Left lung (tissue), 10 donors: ENCODE results near the gene MYMX. TPM values are rescaled to one million over a fixed set of nuclear protein-coding genes. Genes with fewer than 3 reads are reported as not detected.

Experiments
- ATAC-seq: fragments of 200-7000 bp; cut with Tn5 transposase; one replicate; pipeline ENCODE4 v1.9.1; 2020; ENCODE audit warnings: moderate library complexity
- DNase-seq, 4 donors: peaks; one replicate each; pipeline ENCODE4 v3.0.0-alpha.2; 2013 to 2020
- H3K27ac ChIP-seq, 2 donors: fragments of 200-600 bp; sonication (generic) in 1 of 2; one replicate each; pipeline versions ENCODE4 v1.5.0 to v1.8.0; 2020 to 2021
- H3K27me3 ChIP-seq, 2 donors: fragments of 200-600 bp; sonication (generic) in 1 of 2; one replicate each; pipeline versions ENCODE4 v1.5.0 to v1.8.0; 2020 to 2021
- H3K36me3 ChIP-seq, 2 donors: fragments of 200-600 bp; sonication (generic) in 1 of 2; one replicate each; pipeline versions ENCODE4 v1.5.0 to v1.8.0; 2020 to 2021
- H3K4me1 ChIP-seq, 2 donors: fragments of 200-600 bp; one replicate each; pipeline ENCODE4 v1.8.0; 2021
- H3K4me3 ChIP-seq, 2 donors: fragments of 200-600 bp; sonication (generic) in 1 of 2; one replicate each; pipeline versions ENCODE4 v1.5.0 to v1.8.0; 2020 to 2021; ENCODE audit warnings: mild to moderate bottlenecking in 1 of 2
- H3K9me3 ChIP-seq, 2 donors: fragments of 200-600 bp; sonication (generic) in 1 of 2; one replicate each; pipeline versions ENCODE4 v1.5.0 to v1.8.0; 2020 to 2021
- intact Hi-C, 2 donors: fragments of 100-400 bp; cut with DNase I; formaldehyde crosslinking; loops; one replicate each; pipeline versions ENCODE4 v1.11.2 to v1.14.2; 2022
- polyA plus RNA-seq, 6 donors: library from polyadenylated mRNA; unstranded; fragments of 120-200 nt; gene quantifications; one replicate each; pipeline ENCODE4 v1.2.1, GENCODE V29; 2013; ENCODE audit not compliant: insufficient read length in 6 of 6
- total RNA-seq, 2 donors: library from RNA; stranded (reverse); fragmentation: NEBNext Ultra II Directional; extraction: Animal tissue kit (Norgen Biotek cat#: 25700); gene quantifications; one replicate each; pipeline ENCODE4 v1.2.1, GENCODE V29; 2021
- TF ChIP-seq, protein P1 (sequence below), 2 donors: fragments of 200-600 bp; sonication (generic) in 1 of 2; IDR thresholded peaks; one replicate each; pipeline versions ENCODE4 v1.5.0 to v1.8.0; 2021; ENCODE audit warnings: antibody characterized with exemption in 2 of 2
- donor health status: DM: no; HTN: yes; CAD: no.
- donor health status: DM: no; HTN: no; CAD: no.

MYMX gene
- total and polyA plus RNA-seq, 8 donors = 0.21 to 0.79 (median 0.33) TPM; not detected in 2

DNA sequence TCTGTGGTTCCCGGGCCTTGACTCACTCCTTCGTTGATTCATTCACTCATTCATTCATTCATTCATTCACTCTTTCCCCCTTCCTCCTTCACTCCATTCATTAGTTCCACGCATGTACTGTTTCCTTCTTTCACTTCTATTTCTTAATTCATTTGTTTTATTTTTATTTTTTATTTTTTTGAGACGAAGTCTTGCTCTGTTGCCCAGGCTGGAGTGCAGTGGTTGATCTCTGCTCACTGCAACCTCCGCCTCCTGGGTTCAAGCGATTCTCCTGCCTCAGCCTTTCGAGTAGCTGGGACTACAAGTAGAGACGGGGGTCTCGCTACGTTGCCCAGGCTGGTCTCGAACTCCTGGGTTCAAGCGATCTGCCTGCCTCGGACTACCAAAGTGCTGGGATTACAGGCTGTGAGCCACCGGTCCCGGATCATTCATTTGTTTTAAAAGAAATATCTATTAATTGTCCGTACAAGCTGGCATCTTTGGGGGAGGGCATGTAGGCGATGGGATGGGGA is 49.1 kb downstream of the MYMX start:
- peak overlapping the region; percentile 83 to 87 for H3K4me3 ChIP-seq
- no peaks in the 10 kb centered on the region for H3K9me3 ChIP-seq
- H3K36me3 ChIP-seq = peaks cover 0 to 18% of the 10 kb centered on the region in 2 donors
- peaks cover 16 to 27% of the 10 kb centered on the region in 2 donors for H3K27me3 ChIP-seq
- intact Hi-C loops = loop anchor here in 1 of 2 donors (5.0 kb wide), 1 partner anchor 72 kb away; no protein-coding TSS in a partner anchor
- no peak for ATAC-seq
- TF ChIP-seq, protein P1, sequence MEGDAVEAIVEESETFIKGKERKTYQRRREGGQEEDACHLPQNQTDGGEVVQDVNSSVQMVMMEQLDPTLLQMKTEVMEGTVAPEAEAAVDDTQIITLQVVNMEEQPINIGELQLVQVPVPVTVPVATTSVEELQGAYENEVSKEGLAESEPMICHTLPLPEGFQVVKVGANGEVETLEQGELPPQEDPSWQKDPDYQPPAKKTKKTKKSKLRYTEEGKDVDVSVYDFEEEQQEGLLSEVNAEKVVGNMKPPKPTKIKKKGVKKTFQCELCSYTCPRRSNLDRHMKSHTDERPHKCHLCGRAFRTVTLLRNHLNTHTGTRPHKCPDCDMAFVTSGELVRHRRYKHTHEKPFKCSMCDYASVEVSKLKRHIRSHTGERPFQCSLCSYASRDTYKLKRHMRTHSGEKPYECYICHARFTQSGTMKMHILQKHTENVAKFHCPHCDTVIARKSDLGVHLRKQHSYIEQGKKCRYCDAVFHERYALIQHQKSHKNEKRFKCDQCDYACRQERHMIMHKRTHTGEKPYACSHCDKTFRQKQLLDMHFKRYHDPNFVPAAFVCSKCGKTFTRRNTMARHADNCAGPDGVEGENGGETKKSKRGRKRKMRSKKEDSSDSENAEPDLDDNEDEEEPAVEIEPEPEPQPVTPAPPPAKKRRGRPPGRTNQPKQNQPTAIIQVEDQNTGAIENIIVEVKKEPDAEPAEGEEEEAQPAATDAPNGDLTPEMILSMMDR (IDR thresholded peaks at IDR 0.05) = no peak
- no peak for DNase-seq
- peaks cover 28 to 64% of the 10 kb centered on the region in 2 donors for H3K4me1 ChIP-seq
- H3K27ac ChIP-seq = peak overlapping the region; percentile 85 to 90

DNA sequence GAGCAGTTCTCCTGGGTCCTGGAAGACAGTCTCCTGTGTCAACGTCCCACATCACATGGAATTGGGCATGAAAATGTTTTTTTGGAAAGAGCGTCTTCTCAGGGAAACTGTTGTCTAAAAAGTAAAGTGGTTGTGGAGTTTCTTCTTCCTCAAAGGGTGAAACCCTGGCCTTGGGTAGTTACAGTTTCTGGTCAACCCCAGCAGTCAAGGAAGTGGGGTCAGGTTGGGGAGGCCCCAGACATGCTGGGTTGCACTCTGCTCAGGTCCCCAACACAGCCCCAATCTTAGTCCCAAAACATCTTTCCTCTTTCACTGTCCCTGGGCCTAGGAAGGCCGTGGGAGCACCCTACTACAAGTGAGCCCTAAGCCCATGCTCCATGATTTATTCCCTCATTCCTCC is 49.6 kb downstream of the MYMX start:
- peak overlapping the region in 1 of 2 donors; percentile 90 for H3K27ac ChIP-seq
- ATAC-seq (no peak), DNase-seq (no peak)
- peaks cover 0 to 13% of the 10 kb centered on the region in 2 donors for H3K36me3 ChIP-seq
- intact Hi-C loops = loop anchor here in 1 of 2 donors (5.0 kb wide), 1 partner anchor 71 kb away; no protein-coding TSS in a partner anchor
- TF ChIP-seq, protein P1 (IDR thresholded peaks at IDR 0.05) = no peak
- peaks cover 28 to 62% of the 10 kb centered on the region in 2 donors for H3K4me1 ChIP-seq
- no peak overlapping the region for H3K4me3 ChIP-seq
- no peaks in the 10 kb centered on the region for H3K9me3 ChIP-seq
- peaks cover 18 to 33% of the 10 kb centered on the region in 2 donors for H3K27me3 ChIP-seq

DNA sequence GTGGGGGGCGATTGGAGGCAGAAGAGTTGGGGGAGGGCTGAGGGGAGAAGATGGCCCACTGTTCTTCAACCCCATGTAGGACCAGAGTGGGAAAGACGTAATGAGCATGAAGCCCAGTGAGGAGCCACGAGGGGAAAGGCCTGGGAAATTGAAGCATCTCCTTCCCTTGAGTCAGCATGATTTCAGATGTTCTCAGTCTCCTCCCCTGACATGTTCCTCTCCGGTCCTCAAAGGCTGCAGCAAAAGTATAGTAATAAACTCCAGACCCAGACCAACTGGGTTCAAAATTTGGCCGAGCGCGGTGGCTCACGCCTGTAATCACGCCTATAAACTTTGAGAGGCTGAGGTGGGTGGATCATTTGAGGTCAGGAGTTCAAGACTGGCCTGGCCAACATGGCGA is 50.5 kb downstream of the MYMX start:
- Histone ChIP-seq H3K27me3 (peaks cover 21 to 42% of the 10 kb centered on the region in 2 donors), H3K4me3 (no peak overlapping the region), H3K9me3 (no peaks in the 10 kb centered on the region), H3K36me3 (peaks cover 0 to 4% of the 10 kb centered on the region in 2 donors), H3K27ac (no peak overlapping the region), H3K4me1 (peaks cover 26 to 53% of the 10 kb centered on the region in 2 donors)
- ATAC-seq = no peak
- intact Hi-C loops = loop anchor here in 1 of 2 donors (5.0 kb wide), 1 partner anchor 70 kb away; no protein-coding TSS in a partner anchor
- DNase-seq = no peak
- TF ChIP-seq, protein P1 (IDR thresholded peaks at IDR 0.05) = no peak

Other genes with a start within 250 kb of the MYMX start
- gene MRPL14, start 89.5 kb upstream of the MYMX start, total RNA-seq = 100 to 1,000 TPM in 1 of 2 donors, 10 to 100 TPM in 1; 85.5 to 100 TPM
- gene MRPL14, start 89.5 kb upstream of the MYMX start, polyA plus RNA-seq = 10 to 100 TPM; 29.8 to 41.4 (median 36.2) TPM
- gene TMEM63B, start 89.4 kb upstream of the MYMX start, total RNA-seq = 100 to 1,000 TPM in 1 of 2 donors, 10 to 100 TPM in 1; 79.9 to 186 TPM
- gene TMEM63B, start 89.4 kb upstream of the MYMX start, polyA plus RNA-seq = 10 to 100 TPM; 29.8 to 36.4 (median 31.7) TPM
- under 1 TPM; 0.23 to 0.29 TPM for gene CAPN11, start 58.1 kb upstream of the MYMX start, total RNA-seq
- under 1 TPM in 5 of 6 donors, not detected in 1; 0.10 to 0.28 (median 0.16) TPM for gene CAPN11, start 58.1 kb upstream of the MYMX start, polyA plus RNA-seq
- 10 to 100 TPM; 46.8 to 48.2 TPM for gene SLC29A1, start 6.7 kb downstream of the MYMX start, total RNA-seq
- 10 to 100 TPM; 22.4 to 31.9 (median 26.6) TPM for gene SLC29A1, start 6.7 kb downstream of the MYMX start, polyA plus RNA-seq
- 100 to 1,000 TPM; 726 to 810 TPM for gene HSP90AB1, start 30.2 kb downstream of the MYMX start, total RNA-seq
- gene HSP90AB1, start 30.2 kb downstream of the MYMX start, polyA plus RNA-seq = 1,000 to 10,000 TPM; 1,163 to 1,444 (median 1,283) TPM
- gene SLC35B2, start 40.6 kb downstream of the MYMX start, total RNA-seq = 10 to 100 TPM; 43.7 to 50.0 TPM
- 10 to 100 TPM; 38.7 to 50.3 (median 43.0) TPM for gene SLC35B2, start 40.6 kb downstream of the MYMX start, polyA plus RNA-seq
- gene NFKBIE, start 48.6 kb downstream of the MYMX start, total RNA-seq = 10 to 100 TPM; 12.1 to 19.3 TPM
- 1 to 10 TPM; 7.5 to 9.2 (median 8.7) TPM for gene NFKBIE, start 48.6 kb downstream of the MYMX start, polyA plus RNA-seq
- not detected for gene TMEM151B, start 53.5 kb downstream of the MYMX start, total RNA-seq
- 1 to 10 TPM in 1 of 6 donors, under 1 TPM in 5; 0.70 to 1.2 (median 0.87) TPM for gene TMEM151B, start 53.5 kb downstream of the MYMX start, polyA plus RNA-seq
- 10 to 100 TPM; 10.8 to 13.5 TPM for gene AARS2, start 96.4 kb downstream of the MYMX start, total RNA-seq
- gene AARS2, start 96.4 kb downstream of the MYMX start, polyA plus RNA-seq = 10 to 100 TPM; 15.8 to 18.8 (median 16.7) TPM
- gene SPATS1, start 125.7 kb downstream of the MYMX start, total RNA-seq = under 1 TPM in 1 of 2 donors, not detected in 1; 0.45 TPM
- 1 to 10 TPM in 1 of 6 donors, under 1 TPM in 4, not detected in 1; 0.31 to 1.2 (median 0.38) TPM for gene SPATS1, start 125.7 kb downstream of the MYMX start, polyA plus RNA-seq
- 10 to 100 TPM; 16.5 to 17.3 TPM for gene CDC5L, start 170.8 kb downstream of the MYMX start, total RNA-seq
- gene CDC5L, start 170.8 kb downstream of the MYMX start, polyA plus RNA-seq = 10 to 100 TPM; 34.6 to 38.0 (median 36.7) TPM